K562 (cell line): ENCODE measurements around the gene INO80.
"Not testable (repeated sequence)": the region's sequence is repeated elsewhere in the genome, so short reads cannot be mapped to it uniquely, and the experiment has no call there.

Source experiments
- CCAR2 ChIP-seq: fragments of 200-400 bp; formaldehyde crosslinking; IDR thresholded peaks from 2 replicates; pipeline ENCODE4 v1.6.1; 2017; ENCODE audit warnings: mild to moderate bottlenecking, low read depth, low read length
- MNT ChIP-seq, 2 experiments: fragments of 450-650 bp; conservative IDR thresholded peaks; 2 replicates each; pipeline ENCODE4 v1.6.1; 2017; ENCODE audit warnings: mild to moderate bottlenecking in 2 of 2, moderate library complexity in 2 of 2
- NELFE ChIP-seq: IDR thresholded peaks from 2 replicates; pipeline ENCODE4 v1.6.1; 2011; ENCODE audit warnings: mild to moderate bottlenecking; ENCODE audit not compliant: insufficient read depth, insufficient read length
- PHF8 ChIP-seq: fragments of 200-600 bp; sonication (generic); IDR thresholded peaks from 2 replicates; pipeline ENCODE4 v1.6.1; 2012; ENCODE audit warnings: mixed run types, mild to moderate bottlenecking, inconsistent platforms, low read length, moderate library complexity, borderline replicate concordance
- ZFX ChIP-seq: sonication (generic); formaldehyde crosslinking; IDR thresholded peaks from 2 replicates; pipeline ENCODE4 v1.8.0; 2022; ENCODE audit warnings: mild to moderate bottlenecking, missing genetic modification reagents, moderate library complexity
- ZNF24 ChIP-seq: fragments of 450-650 bp; IDR thresholded peaks from 2 replicates; pipeline ENCODE4 v1.6.1; 2016
- TF ChIP-seq, protein P1 (sequence below), 2 experiments: fragments of 450-650 bp; formaldehyde crosslinking in 1 of 2; IDR thresholded peaks; 2 replicates each; pipeline versions ENCODE4 v1.4.0 to v1.6.1; 2014 to 2020; ENCODE audit warnings: mild to moderate bottlenecking in 2 of 2, borderline replicate concordance in 1 of 2, low read depth in 1 of 2
- TF ChIP-seq, protein P2 (sequence below): sonication (generic); formaldehyde crosslinking; IDR thresholded peaks from 2 replicates; pipeline ENCODE4 v1.8.1; 2022; ENCODE audit warnings: missing genetic modification reagents

GRCh38 chr15:40962317-40962716 lies 153.8 kb downstream of the INO80 start:
- TF ChIP-seq NELFE; CCAR2; MNT (conservative IDR thresholded peaks at IDR 0.05); PHF8; ZNF24; ZFX (CRISPR knock-in tag): not testable (repeated sequence)
- TF ChIP-seq, protein P1, sequence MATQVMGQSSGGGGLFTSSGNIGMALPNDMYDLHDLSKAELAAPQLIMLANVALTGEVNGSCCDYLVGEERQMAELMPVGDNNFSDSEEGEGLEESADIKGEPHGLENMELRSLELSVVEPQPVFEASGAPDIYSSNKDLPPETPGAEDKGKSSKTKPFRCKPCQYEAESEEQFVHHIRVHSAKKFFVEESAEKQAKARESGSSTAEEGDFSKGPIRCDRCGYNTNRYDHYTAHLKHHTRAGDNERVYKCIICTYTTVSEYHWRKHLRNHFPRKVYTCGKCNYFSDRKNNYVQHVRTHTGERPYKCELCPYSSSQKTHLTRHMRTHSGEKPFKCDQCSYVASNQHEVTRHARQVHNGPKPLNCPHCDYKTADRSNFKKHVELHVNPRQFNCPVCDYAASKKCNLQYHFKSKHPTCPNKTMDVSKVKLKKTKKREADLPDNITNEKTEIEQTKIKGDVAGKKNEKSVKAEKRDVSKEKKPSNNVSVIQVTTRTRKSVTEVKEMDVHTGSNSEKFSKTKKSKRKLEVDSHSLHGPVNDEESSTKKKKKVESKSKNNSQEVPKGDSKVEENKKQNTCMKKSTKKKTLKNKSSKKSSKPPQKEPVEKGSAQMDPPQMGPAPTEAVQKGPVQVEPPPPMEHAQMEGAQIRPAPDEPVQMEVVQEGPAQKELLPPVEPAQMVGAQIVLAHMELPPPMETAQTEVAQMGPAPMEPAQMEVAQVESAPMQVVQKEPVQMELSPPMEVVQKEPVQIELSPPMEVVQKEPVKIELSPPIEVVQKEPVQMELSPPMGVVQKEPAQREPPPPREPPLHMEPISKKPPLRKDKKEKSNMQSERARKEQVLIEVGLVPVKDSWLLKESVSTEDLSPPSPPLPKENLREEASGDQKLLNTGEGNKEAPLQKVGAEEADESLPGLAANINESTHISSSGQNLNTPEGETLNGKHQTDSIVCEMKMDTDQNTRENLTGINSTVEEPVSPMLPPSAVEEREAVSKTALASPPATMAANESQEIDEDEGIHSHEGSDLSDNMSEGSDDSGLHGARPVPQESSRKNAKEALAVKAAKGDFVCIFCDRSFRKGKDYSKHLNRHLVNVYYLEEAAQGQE (IDR thresholded peaks at IDR 0.05; ENCODE audit: borderline replicate concordance): not testable (repeated sequence)
- TF ChIP-seq, protein P1 (CRISPR knock-in tag; IDR thresholded peaks at IDR 0.05; ENCODE audit: low read depth): not testable (repeated sequence)
- TF ChIP-seq, protein P2, sequence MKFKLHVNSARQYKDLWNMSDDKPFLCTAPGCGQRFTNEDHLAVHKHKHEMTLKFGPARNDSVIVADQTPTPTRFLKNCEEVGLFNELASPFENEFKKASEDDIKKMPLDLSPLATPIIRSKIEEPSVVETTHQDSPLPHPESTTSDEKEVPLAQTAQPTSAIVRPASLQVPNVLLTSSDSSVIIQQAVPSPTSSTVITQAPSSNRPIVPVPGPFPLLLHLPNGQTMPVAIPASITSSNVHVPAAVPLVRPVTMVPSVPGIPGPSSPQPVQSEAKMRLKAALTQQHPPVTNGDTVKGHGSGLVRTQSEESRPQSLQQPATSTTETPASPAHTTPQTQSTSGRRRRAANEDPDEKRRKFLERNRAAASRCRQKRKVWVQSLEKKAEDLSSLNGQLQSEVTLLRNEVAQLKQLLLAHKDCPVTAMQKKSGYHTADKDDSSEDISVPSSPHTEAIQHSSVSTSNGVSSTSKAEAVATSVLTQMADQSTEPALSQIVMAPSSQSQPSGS: not testable (repeated sequence)
